MV-4-11 (cell line): ENCODE data around the gene POSTN.
"Not testable (repeated sequence)": the region's sequence is repeated elsewhere in the genome, so short reads cannot be mapped to it uniquely, and the experiment has no call there.

Experiments
- DNase-seq: peaks from one replicate; lab custom pipeline; 2025; lab: John Stamatoyannopoulos, UW

Gene POSTN

DNA sequence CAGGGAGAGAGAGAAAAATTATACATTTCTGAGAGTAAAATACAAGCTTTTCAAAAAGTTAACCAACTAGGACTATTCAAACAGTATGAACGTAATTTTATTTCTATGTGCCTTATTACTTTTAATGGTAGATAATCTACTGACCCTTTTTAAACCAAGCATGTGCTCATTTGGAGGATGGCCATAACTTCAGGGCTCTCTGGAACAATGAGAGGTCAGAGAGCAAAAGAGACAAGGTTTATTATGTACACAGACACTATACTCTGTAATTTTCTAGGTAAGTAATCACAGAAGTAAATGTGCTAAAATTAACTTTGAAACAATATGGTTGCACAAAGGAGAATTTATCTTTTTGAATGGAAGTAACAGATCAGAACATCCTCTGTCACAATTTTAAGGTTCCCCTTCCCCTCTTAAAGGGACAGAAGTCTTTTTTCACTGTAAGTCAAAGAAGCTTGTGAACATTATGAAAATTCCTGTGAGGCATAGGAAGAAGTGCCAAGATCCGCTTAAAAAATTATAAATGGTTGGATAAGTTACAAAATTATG is 1.0 kb downstream of the POSTN start:
- no peak for DNase-seq

DNA sequence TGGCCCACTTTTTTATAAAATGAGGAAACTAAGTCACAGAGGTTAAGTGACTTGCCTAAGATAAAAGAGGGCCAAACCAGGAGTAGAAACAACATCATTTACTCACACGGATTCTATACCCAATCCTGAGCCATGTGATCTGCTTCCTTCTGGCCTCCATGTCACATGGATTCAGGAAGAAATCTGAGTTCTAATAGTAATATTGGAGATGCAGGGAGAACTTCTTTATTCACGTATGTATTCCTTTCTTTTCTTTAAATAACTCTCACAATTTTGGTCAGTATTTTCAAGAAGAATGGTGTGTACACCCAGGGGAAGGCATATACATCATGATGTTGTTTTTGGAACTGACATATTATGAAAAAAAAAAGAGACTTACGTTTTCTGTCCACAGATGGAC is 1.8 kb downstream of the POSTN start:
- no peak for DNase-seq

DNA sequence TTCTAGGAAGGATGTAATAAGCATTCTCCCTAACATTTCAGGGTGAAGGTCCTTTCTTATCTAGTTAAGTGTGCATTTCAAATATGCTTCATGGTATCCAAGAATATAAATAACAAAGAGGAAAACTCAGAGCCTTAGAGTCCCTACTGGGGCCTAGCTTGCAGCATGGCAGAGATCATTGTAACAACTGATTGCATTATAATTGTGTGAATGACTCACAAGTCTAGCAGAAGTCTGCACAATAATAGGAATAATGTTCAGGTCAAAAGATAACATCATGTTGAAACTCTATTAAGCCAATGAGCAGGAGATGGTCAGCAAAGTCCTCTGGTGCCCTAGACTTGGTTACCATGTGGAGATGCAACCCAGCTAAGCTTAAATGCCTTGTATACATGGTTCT is 3.4 kb downstream of the POSTN start:
- DNase-seq, result no peak

DNA sequence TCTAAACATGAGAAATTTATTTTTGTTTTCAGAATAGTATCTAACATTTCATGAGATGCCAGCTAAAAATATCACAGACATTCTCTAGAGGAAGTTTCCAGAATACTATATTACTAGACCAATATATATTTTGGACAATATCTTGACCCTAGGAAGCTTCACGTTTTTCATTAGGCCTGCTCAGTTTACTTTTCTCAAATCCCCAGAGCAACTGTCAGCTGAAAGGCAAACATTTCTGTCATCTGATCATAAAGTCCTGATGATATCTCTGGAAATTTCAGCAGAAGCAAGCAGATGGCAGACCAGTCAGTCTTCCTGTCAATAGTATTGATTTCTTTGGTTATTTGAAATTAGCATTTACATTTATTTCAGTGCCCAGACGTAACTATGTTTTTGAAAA is 4.0 kb downstream of the POSTN start:
- no peak for DNase-seq

DNA sequence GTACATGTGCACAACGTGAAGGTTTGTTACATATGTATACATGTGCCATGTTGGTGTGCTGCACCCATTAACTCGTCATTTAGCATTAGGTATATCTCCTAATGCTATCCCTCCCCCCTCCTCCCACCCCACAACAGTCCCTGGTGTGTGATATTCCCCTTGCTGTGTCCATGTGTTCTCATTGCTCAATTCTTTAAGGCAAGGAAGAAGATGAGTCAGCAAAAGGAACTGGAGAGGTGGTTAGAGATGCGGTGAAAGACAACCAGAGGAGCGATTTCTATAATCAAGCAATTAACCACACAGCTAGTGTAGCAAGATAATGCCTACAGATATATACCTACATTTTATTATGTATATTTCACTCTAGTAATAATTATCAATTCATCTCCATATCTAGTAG is 9.2 kb downstream of the POSTN start:
- DNase-seq, result peak; percentile 2

DNA sequence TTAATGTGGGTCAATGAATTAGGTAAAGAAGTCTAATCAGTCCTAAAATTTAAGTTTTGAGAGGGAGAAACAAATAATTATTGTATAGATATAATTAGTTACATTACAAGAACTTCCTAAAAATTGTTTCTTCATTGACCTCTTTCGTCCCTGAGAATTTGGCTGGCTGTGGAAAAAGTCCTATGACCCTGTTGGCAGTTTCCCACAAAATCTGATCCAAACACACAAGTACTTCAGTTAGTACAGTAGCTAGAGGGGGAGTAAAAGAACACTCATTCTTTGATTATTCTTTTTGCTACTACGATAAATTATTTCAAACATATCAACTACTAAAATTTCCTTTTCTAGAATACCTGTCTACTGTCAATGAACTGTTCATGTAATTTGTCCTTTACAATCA is 11.3 kb downstream of the POSTN start:
- DNase-seq, result no peak

DNA sequence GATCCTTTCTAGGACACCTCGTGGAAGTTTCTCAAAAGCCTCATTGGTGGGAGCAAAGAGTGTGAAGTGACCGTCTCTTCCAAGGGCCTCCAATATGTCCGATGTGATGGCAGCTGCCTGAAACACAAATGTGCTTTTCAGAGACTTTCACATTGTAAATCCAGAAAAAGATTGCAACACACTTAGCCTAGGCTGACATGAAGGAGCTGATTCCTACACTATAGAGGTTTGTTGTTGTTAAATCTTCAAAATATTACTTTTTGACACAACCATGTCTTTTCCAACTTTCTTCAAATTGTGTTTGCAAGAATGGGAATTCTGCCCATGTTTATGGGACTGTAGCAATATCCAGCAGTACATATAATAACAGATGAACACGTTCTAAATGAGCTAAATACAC is 12.4 kb downstream of the POSTN start:
- no peak for DNase-seq

DNA sequence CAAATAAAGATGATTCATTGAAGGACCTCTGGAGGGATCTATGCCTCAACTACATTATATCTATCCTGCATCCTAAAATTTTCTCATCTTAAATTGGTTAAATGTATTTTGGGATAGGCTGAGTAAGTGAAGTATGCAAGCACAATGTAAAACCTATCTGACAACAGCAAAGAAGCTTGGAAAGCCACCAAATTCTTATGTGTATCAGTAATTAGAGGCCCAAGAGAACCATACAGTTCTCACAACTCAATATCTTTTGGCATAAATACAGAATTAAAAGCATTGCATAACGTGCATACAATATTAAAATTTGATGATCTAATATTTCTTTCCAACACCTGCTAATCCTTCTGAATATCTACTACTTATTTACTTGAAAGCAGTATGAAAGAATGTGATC is 13.0 kb downstream of the POSTN start:
- DNase-seq, result no peak

DNA sequence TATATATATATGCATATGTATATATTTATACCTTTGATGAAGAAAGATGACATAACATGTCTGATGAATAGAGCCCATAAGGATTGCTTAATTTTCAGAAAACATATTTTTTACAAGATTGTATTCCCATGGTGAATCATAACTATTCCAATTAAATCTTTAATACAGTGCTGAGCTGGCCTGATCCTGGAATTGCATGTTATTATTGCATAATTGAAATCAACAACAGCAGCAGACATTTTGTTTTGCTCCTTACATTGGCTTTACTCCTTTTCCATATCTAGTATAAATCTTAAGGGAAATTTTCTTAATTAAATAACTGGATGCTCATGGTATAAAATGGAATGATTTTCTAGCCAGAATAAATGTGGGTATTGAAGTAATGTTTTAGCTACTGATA is 22.0 kb downstream of the POSTN start:
- no peak for DNase-seq

DNA sequence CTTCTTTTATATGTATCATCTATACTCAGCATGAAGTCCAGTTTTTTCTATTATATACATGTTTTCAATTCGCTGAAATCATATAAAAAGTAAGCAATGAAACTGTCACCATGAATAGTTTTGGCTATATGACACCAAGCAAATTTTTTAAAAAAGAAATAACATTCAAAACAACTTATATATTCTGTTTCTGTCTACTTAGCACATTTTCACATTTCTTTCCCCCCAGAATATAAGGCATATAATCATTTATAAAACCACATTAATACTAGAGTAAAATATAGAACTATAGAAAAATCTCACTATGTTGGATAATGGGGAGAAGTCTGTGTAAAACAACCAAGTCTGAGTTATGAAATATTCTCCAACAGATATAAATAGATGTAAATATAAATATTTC is 33.1 kb downstream of the POSTN start:
- DNase-seq, result no peak

DNA sequence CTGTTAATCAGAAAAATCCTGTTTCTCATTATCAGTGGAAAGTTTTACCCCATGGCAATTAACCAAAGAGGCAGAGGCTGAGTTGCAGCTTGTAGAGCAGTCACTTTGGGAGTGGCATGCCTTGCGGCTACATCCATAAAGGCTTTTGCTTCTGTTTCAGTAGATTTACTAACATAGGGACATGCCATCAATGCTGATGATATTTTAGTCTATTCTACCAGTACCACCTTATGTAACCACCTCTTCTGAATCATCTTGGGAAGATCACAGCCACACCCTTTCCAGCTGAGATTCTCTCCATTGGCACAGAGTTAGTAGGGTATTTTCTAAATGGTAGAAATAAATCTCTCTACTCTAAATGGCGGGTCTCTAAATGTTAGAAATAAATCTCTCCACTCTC is 37.5 kb downstream of the POSTN start:
- no peak for DNase-seq

DNA sequence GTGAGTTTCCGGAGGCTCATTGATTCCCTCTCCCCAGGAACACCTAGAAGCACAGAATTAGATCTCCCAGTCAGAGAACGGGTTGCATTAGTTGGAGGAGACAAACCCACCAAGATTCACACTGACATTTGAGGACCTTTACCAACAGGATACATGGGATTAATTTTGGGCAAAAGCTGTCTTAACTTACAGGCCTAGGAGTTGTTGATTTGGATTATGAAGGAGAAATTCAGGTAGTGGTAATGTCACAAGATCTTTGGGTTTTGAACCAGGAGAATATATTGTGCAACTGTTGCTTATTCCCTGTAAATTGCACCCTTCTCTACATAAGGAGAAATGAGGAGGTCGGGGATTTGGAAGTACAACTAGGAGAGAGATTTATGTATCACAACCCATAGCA is 38.0 kb downstream of the POSTN start:
- DNase-seq, result no peak

DNA sequence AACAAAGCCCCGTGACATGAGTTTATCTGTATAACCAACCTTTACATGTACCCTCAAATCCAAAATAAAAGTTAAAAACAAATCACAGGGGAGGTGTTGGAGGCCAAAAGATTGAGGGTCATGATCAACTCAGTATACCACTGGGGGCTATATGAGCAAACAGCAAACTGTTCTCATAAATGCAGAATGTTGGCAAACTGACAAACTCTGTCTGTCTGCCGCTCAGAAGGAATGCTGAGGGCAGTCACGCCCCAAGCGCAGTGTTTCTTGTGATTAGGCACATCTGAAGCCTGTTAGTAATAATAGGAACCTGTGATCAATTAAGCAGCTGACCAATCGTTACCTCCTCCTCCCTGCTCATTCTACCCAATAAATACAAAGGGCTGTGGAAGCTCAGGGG is 39.8 kb downstream of the POSTN start:
- not testable (repeated sequence) for DNase-seq

DNA sequence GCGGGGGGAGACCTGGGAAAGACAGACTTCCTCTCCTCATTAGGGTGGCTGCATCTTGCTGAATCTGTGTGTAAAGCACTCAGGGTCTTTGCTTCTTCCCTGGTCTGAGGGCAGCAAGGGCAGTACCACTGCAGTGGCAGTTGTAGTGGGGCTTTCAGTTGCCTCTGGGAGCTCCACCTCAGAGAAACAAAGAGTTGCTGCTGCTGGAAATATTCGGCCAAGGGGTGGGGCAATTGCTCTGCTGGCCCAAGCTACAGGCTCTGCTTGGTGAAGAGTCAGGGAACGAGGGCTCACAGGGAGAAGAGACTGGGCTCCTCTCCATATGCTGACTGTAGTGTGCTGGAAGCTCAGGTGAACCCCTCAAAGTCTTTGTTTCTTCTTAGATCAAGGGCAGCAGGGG is 52.5 kb downstream of the POSTN start:
- DNase-seq, result no peak

DNA sequence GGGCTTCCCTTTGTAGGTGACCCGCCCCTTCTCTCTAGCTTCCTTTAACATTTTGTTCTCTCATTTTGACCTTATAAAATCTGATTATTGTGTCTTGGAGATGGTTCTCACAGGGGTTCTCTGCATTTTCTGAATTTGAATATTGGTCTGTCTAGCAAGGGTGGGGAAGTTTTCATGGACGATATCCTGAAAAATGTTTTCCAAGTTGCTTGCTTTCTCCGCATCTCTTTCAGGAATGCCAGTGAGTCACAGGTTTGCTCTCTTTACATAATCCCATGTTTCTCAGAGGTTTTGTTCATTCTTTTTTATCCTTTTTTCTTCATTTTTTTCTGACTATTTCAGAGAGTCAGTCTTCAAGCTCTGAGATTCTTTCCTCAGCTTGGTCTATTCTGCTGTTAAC is 53.6 kb downstream of the POSTN start:
- no peak for DNase-seq

DNA sequence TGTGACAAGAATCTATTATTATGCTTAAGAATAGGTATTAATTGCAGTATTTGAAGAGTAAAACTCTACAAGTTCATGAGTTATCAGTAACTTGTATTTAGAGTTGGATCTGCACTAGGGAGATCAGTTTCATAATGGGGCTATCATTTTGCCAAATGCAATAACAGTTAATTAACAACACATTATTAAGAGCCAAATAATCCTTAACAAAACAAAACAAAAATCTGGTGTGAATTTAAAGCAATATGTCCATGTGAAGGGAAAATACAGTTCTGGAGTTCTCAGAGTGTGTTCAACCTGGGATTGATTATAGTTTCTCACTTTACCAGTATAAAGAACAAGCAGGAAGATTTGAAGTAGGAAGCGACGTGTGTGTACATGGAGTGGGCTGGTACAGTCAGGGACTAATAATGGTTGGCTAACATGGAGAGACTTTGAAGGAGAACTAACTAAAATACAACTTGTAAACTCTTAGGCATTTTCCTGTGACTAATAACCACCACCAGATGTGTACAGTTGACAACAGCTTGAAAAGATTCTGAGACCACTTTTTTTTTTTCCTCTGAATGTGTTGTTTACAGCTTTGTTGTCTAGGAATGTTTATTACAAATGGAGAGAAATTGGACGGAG is 58.5 kb downstream of the POSTN start:
- no peak for DNase-seq

DNA sequence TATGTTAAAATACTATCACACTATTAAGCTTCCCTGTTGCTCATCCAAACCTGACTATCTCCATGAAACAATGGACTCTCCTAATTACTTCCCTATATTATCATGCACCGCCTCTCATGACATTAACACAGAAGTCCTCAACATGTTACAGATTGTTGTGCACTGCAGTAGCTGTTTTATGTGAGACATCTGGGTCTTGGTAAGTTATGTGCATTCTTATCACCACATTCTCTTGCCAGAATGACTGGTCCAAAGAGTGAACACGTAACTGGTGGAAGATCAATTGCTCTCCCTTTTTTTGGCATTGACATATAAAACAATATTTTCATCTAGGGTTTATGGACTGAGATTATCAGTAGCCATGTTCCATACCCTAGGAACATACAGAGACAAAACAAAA is 59.4 kb downstream of the POSTN start:
- DNase-seq, result no peak

DNA sequence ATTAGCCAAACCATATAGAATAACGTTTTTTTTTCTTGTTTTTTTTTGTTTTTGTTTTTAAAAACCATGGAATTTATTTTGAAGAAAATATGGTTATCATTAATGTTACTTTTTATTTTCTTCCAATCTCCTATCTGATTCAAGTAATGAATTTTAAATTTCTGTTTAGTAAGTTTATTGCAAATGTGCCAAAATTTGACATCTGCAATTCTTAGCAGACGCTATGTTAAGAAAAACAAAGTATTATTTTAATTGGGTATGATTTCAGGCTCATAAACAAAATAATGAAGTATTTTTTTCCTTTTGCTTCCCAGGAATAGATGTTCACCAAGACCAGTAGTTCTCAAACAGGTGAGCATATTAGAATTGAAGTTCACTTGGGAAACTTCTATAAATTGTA is 63.1 kb downstream of the POSTN start:
- DNase-seq, result no peak

DNA sequence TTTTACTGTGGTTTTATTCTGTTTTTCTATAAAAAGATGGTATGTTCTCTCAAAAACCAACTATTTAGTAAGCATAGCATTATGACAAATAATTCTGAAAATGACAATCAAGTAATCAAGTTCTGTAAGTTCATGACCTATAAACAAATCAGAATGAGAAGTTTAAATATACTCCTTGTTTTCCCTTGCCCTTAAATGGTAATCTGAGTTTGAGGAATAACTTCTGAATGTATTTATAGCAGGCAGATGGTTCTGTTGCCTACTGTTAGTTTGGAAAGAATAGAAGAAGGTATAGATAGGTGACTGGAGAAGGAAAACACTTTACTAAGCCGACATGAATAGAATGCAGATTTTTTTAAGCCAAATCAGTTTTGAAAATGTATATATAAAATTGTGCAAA is 63.9 kb downstream of the POSTN start:
- DNase-seq, result no peak

DNA sequence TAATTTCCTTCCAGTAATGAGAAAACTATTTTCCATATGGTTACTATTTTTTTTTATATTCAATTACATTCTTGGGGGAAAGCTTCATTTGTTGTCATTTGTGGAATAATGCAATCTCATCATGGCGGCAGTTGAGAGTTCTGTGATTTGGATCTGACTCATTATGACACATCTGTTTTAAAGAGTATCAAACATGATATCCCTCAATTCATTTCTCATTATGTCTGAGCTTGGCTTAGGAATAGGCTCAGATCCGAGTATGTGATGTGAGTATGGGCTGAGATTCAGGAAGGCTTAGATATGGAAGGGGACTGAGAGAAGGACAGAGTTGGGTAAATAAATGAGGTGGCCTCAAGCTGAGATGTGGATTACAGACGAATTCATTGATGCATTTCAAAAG is 64.4 kb downstream of the POSTN start:
- DNase-seq, result no peak

DNA sequence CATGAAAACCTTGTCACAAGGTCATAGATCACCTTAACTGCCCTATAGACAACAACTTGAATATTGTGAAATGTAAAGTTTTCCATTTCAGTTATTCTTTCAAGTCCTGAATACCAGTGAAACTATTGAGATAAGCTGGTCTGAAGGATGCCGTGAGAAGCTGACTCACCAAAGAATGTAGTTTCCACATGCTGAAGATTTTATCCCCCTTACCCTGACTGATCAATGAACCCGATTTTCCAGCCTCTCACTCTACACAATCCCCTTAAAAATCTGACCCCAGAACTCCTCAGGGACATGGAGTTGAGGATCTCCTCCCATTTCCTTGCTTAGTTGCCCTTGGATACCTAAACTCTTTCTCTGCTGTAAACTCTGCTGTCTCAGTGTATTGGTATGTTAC is 67.5 kb downstream of the POSTN start:
- DNase-seq, result no peak

DNA sequence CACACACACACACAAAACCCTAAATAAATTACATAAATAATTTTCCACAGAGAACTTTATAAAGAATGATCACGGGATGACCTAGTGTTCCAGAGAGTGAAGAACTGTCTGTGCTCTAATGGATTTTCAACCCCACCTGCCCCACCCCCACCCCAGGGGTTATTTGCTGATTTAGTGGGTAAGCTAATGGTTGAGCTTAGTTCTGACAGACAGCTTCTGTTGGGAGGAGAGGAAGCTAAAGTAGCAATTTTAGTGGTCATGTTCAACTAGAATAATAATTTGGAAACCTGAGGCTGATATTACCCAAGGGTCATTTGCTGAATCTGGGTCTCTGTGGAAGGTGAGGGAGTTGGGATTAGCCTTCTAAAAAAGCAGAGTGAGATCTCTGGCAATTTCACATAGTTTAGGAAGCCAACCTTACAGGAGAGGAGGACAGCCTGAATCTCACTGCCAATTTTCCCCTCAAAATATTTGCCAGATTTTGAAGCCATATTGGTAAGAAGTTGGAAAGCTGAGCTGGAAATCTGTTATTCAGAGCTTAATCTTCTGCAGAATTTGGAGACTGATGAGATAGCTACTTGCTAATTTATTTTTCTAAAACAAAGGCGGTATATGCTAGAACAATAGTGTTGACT is 68.7 kb downstream of the POSTN start:
- no peak for DNase-seq

DNA sequence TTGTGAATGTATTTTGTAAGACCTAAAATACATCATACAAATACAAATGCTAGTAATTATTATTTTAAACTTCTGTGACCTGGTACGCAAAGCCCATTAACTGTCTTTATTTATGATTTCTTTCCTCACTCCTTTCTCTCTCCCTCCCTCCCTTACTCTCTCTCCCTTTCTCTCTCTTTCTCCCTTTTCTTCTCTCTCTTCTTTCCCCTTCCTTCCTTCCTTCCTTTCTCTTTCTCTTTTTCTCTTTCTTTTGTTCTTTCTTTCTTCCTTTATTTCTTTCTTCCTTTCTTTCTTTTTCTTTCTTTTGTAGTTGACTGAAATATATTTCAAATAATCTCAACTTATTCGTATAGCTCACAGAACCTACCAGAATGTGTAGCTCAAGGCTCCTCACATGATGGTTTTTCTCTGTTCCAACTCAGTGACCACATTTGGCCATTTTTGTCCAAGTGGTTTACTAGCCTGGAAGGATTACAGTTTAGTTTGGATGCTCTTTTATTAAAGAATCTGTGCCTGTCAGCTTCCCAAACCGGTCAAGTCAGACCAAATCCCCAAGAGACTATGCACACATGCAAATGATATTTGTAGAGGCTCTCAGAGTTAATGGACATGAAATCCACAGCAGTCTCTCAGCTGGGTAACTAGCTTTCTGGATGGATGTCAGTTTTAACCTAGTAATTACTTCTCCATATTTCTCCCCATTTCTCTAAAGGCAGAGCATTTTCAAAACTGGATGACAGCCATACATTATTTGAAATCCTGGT is 71.7 kb downstream of the POSTN start:
- no peak for DNase-seq
